Lung (tissue), 12 donors: ENCODE measurements around the gene SLC26A1. TPM values are rescaled to one million over a fixed set of nuclear protein-coding genes. Genes with fewer than 3 reads are reported as not detected.

Experiments
- ATAC-seq: fragments of 200-7000 bp; cut with Tn5 transposase; one replicate; pipeline ENCODE4 v1.9.1; 2020; ENCODE audit warnings: moderate number of reproducible peaks; ENCODE audit not compliant: insufficient read depth, low FRiP score
- DNase-seq, 3 donors: peaks; one replicate each; pipeline ENCODE4 v3.0.0-alpha.2; 2013 to 2017
- H3K27ac ChIP-seq, 2 donors: one replicate each; pipeline ENCODE4 v1.5.1; 2013; ENCODE audit warnings: mild to moderate bottlenecking in 2 of 2, moderate library complexity in 2 of 2, control low read depth in 1 of 2, inconsistent platforms in 1 of 2, low read depth in 1 of 2, low read length in 1 of 2
- H3K27me3 ChIP-seq, 3 donors: one replicate each; pipeline ENCODE4 v1.5.1; 2013; ENCODE audit warnings: low read length in 2 of 3; ENCODE audit not compliant: control insufficient read depth in 3 of 3, insufficient read depth in 3 of 3
- H3K36me3 ChIP-seq, 4 donors: one replicate each; pipeline ENCODE4 v1.5.1; 2013; ENCODE audit warnings: low read length in 4 of 4, mild to moderate bottlenecking in 1 of 4, moderate library complexity in 1 of 4; ENCODE audit not compliant: control insufficient read depth in 4 of 4, insufficient read depth in 4 of 4
- H3K4me1 ChIP-seq, 5 donors: one replicate each; pipeline ENCODE4 v1.5.1; 2013; ENCODE audit warnings: low read length in 5 of 5, mild to moderate bottlenecking in 2 of 5, moderate library complexity in 1 of 5; ENCODE audit not compliant: control insufficient read depth in 5 of 5, insufficient read depth in 5 of 5
- H3K4me3 ChIP-seq: one replicate; pipeline ENCODE4 v1.5.1; 2013; ENCODE audit warnings: mild to moderate bottlenecking, control low read depth, moderate library complexity
- H3K9ac ChIP-seq, 2 donors: one replicate each; pipeline ENCODE4 v1.5.1; 2013; ENCODE audit warnings: low read length in 2 of 2, control low read depth in 1 of 2; ENCODE audit not compliant: insufficient read depth in 1 of 2
- H3K9me3 ChIP-seq, 4 donors: one replicate each; pipeline ENCODE4 v1.5.1; 2013; ENCODE audit warnings: low read length in 3 of 4, mild to moderate bottlenecking in 1 of 4, moderate library complexity in 1 of 4; ENCODE audit not compliant: control insufficient read depth in 4 of 4, insufficient read depth in 3 of 4
- CTCF ChIP-seq: IDR thresholded peaks from 2 replicates; pipeline ENCODE4 v1.5.1; 2012; ENCODE audit warnings: mild to moderate bottlenecking; ENCODE audit errors: control extremely low read depth, extremely low read depth
- WGBS, 2 donors: extraction: QIAGEN DNeasy Blood & Tissue Kit; methylation state at CpG; one replicate each; pipeline ENCODE4 v1.1.7; 2013; 5-methylcytosine and 5-hydroxymethylcytosine counted together
- polyA plus RNA-seq, 2 donors: library from polyadenylated mRNA; stranded (reverse); fragments of 200-250 nt; gene quantifications; one replicate each; pipeline ENCODE4 v1.2.1, GENCODE V29; 2013
- total RNA-seq, 2 donors: library from RNA; depleted of rRNA in 1 of 2; stranded (reverse); fragments of >200 nt in 1 of 2; gene quantifications; one replicate each; pipeline ENCODE4 v1.2.1, GENCODE V29; 2014 to 2021
- donor health status: control.
- donor health status: control.
- donor health status: Bipolar disorder and iron deficiency.
- donor health status: healthy.
- donor health status: DM: yes; HTN: yes; CAD: no.

The SLC26A1 gene
- total and polyA plus RNA-seq, 4 donors: 0.20 to 0.83 (median 0.50) TPM

GRCh38 chr4:1035510-1035909, 42.3 kb upstream of the SLC26A1 start:
- Histone ChIP-seq H3K27ac (no peak overlapping the region), H3K9me3 (no peaks in the 10 kb centered on the region), H3K4me1 (peaks cover 0 to 54% (median 3%) of the 10 kb centered on the region in 5 donors), H3K36me3 (no peaks in the 10 kb centered on the region), H3K9ac (no peak overlapping the region), H3K4me3 (no peak overlapping the region), H3K27me3 (no peaks in the 10 kb centered on the region)
- WGBS, 2 donors: 64 to 78% methylated on average over 26 of the region's 26 CpGs
- TF ChIP-seq CTCF: no peak
- peak in 2 of 3 donors; percentile 63 for DNase-seq
- no peak for ATAC-seq

GRCh38 chr4:1033840-1034551, 40.8 kb upstream of the SLC26A1 start:
- no peak overlapping the region for H3K9ac ChIP-seq
- no peaks in the 10 kb centered on the region for H3K27me3 ChIP-seq
- 41 to 61% methylated on average over 31 to 35 of the region's 35 CpGs for WGBS, 2 donors
- TF ChIP-seq CTCF: no peak
- no peak overlapping the region for H3K4me3 ChIP-seq
- H3K9me3 ChIP-seq: no peaks in the 10 kb centered on the region
- no peaks in the 10 kb centered on the region for H3K36me3 ChIP-seq
- peak; percentile 88 to 94 (median 91) for DNase-seq
- H3K4me1 ChIP-seq: peaks cover 0 to 40% (median 0%) of the 10 kb centered on the region in 5 donors
- no peak overlapping the region for H3K27ac ChIP-seq
- no peak for ATAC-seq

GRCh38 chr4:1032861-1033260, 39.7 kb upstream of the SLC26A1 start:
- Histone ChIP-seq H3K4me1 (peaks cover 0 to 47% (median 0%) of the 10 kb centered on the region in 5 donors), H3K27ac (no peak overlapping the region), H3K36me3 (no peaks in the 10 kb centered on the region), H3K4me3 (no peak overlapping the region), H3K27me3 (no peaks in the 10 kb centered on the region), H3K9ac (no peak overlapping the region), H3K9me3 (no peaks in the 10 kb centered on the region)
- no peak for DNase-seq
- no peak for TF ChIP-seq CTCF
- no peak for ATAC-seq
- WGBS, 2 donors: 83 to 91% methylated on average over 10 of the region's 10 CpGs
